AG08395 (cell line): ENCODE measurements around the gene PFKFB1.
"Not testable (repeated sequence)": the region's sequence is repeated elsewhere in the genome, so short reads cannot be mapped to it uniquely, and the experiment has no call there.

Source experiments
- DNase-seq: peaks from one replicate; pipeline ENCODE4 v3.0.0; 2012; ENCODE audit warnings: mixed read lengths, low spot score

PFKFB1 gene

GRCh38 chrX:54992911-54993622 is 921 bp downstream of the PFKFB1 start:
- DNase-seq, result no peak

GRCh38 chrX:54991706-54992105 is 2.3 kb downstream of the PFKFB1 start:
- no peak for DNase-seq

GRCh38 chrX:54983306-54983705 is 10.7 kb downstream of the PFKFB1 start:
- DNase-seq, result not testable (repeated sequence)

DNA sequence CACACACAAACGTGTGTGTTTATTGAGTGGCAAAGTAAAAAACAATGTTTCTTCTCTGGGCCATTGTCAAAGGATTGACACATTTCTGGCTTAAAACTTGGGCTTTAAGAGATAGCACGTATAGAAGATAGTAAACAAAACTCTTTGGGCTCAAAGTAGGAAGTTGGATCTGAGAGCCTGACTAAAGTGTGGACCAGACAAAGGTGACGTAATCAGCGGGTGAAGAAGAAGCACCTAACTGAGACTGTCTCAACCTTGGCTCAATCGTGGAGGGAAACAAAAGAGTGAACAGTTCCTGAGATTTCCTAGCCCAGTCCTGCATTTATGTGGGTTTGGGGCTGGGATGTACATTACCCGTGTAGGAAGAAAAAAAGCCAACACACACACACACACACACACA is 13.7 kb downstream of the PFKFB1 start:
- DNase-seq, result no peak

DNA sequence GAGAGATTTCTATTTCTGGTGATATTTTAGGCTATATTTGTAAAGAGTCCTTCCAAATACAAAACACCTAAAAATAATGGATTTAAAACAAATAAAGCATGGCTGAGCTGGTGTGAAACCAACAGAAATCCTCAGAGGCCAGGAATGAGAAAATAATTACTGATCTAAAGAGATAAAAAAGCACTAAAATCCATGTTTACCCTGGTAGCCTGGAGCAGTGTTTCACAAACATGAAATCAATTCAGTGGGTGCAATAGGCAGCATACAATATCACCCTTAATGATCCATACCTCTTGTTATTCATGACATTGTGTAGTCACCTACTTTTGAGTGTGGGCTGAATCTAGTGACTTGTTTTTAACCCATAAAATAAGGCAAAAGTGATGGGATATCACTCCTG is 14.6 kb downstream of the PFKFB1 start:
- no peak for DNase-seq

GRCh38 chrX:54978448-54978847 is 15.5 kb downstream of the PFKFB1 start:
- no peak for DNase-seq

- no peak for DNase-seq
These were observed 16.6 kb downstream of the PFKFB1 start for GRCh38 chrX:54977387-54977786.

- no peak for DNase-seq
These were observed 29.1 kb downstream of the PFKFB1 start for GRCh38 chrX:54964766-54965497.

DNA sequence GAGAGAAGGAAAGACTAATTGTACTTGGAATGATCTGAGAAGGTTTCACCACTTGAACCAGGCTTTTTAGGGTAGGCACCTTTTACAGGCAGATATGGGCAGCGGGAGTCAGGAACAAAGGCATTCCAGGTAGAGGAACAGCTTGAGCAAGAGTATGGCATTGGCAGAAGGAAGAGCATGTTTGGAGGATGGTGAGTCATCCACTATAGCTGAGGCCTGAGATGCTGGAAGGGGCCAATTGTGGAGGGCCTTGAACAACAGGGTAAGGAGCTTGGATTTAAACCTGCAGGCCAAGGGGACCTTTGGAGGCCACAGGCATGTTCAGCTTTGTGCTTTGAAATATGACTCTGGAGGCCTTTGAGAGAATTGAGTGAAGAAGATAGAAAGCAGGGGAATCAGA is 32.2 kb downstream of the PFKFB1 start:
- DNase-seq, result no peak

DNA sequence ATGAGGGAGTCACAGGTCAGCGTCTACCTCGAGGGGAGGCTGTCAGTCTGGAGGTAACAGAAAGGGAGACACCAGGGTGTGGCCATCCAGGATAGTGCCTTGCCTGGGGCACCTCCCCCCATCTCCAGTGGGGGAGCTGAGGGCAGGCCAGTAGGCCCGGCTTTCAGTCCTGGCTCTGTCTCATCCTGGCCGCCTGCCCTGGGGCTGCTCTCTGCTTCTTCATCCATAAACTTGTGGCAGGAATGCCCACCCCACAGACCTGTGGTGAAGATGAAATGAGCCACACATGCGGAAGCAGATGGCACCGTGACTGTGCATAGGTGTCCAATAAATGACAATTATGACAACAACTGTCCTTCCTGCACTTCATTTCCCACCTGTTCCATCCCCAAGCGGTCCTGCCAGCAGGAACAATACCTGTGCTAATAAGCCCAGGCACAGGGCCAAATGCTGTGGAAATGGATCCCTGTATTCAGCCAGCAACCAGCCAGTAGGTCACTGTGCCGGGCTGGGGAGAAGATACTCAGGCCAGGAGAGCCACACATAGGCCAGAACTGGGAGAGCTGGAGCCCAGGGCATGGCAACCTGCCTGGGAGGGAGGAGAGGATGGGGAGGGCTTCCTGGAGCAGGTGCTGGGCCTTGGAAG is 43.1 kb downstream of the PFKFB1 start:
- no peak for DNase-seq

- DNase-seq, result no peak
These were observed 48.8 kb downstream of the PFKFB1 start for GRCh38 chrX:54945224-54945623.

DNA sequence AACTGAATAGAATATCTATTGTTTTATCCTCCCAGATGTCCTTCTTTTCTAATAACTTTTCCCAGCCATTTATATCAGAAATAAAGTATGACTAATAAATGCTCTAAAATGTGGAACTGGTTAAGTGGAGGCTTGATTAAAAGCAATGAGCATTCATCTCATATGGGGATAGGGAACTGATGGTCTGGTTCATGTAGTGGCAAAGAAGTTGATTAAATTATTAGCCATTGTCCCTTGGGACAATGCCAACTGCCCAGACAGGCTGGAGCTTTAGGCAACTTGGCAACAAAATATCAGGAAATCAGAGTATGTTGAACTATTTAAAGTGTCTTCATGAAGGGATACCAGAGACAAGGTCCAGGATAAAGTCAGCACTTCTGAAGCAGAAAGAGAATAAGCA is 49.2 kb downstream of the PFKFB1 start:
- no peak for DNase-seq

DNA sequence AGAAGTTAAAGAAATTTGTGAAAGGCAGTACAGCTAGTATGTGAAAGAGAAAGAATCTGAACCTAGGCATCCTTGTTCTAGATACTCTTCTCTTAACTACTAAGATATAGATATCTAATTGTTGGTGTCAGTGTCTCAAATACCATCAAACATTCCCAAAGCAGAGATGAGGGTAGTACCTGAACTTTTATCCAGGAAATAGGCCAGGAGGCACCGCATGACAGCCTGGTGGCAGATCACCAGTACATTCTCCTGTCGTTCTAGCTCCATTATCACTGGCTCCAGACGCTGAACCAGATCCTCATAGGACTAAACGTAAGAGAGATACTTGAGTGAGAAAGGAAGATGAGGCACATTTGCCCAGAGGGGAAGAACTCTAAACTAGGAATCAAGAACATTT is 56.6 kb downstream of the PFKFB1 start:
- no peak for DNase-seq

DNA sequence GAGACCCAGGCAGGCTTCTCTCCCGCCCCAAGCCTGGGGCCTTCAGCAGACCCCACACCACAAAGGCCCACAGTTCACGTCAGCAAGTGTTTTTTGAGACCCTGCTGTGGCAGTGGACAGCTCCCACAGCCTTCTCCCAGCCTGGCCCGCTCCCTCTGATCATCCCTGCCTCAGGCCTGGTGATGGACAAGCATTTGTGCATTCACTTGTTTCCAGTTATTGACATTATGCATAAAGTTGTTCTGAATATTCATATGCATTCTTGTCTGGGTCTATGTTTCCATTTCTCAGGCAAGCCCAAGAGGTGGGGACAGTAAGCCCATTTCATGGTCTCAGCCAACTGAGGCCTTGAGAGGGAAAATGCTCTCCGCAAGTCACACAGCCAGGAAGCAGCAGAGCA is 58.7 kb downstream of the PFKFB1 start:
- DNase-seq, result no peak

- no peak for DNase-seq
These were observed 59.1 kb downstream of the PFKFB1 start for GRCh38 chrX:54934890-54935289.

GRCh38 chrX:54934058-54934457 is 59.9 kb downstream of the PFKFB1 start:
- DNase-seq, result no peak

DNA sequence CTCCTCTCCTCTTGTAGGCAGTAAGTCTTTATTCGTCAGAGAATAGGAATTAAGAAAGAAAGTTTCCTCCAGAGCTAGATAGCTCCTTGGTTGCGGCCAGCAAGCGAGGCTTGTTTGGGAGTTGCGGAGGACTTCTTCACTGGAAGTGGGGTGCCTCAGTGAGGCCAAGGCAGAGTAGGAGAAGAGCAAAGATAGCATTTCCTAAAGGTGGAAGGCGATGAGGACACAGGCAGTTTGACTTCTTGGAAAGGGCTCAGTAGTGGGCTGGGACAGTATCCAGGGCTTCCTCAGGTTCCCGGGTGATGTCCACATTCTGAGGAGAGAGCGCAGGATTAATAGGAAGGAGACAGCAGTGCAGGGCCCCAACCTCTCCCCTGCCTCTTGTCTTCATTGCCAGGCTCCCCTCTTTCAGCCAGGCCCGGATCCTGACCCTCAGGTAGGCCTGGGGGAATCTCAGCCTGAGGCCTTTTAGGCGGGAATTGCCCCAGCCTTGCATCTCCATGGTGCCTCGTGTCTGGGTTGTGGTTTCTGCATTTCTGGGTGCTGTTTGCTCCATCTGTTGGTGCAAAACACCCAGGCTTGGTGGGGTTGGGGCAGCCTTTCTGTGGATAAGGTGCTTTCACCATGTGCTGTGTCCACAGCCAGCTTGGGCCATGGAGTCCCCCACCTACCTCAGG is 60.7 kb downstream of the PFKFB1 start:
- no peak for DNase-seq

GRCh38 chrX:54931107-54931506 is 62.9 kb downstream of the PFKFB1 start:
- DNase-seq, result no peak

DNA sequence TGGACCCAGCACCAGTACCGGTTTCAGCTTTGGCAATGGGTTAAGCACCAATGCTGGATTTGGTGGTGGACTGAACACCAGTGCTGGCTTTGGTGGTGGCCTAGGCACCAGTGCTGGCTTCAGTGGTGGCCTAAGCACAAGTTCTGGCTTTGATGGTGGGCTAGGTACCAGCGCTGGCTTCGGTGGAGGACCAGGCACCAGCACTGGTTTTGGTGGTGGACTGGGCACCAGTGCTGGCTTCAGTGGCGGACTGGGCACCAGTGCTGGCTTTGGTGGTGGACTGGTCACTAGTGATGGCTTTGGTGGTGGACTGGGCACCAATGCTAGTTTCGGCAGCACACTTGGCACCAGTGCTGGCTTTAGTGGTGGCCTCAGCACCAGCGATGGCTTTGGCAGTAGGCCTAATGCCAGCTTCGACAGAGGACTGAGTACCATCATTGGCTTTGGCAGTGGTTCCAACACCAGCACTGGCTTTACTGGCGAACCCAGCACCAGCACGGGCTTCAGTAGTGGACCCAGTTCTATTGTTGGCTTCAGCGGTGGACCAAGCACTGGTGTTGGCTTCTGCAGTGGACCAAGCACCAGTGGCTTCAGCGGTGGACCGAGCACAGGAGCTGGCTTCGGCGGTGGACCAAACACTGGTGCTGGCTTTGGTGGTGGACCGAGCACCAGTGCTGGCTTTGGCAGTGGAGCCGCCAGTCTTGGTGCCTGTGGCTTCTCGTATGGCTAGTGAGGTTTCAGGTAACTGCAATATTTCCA is 63.5 kb downstream of the PFKFB1 start:
- no peak for DNase-seq

DNA sequence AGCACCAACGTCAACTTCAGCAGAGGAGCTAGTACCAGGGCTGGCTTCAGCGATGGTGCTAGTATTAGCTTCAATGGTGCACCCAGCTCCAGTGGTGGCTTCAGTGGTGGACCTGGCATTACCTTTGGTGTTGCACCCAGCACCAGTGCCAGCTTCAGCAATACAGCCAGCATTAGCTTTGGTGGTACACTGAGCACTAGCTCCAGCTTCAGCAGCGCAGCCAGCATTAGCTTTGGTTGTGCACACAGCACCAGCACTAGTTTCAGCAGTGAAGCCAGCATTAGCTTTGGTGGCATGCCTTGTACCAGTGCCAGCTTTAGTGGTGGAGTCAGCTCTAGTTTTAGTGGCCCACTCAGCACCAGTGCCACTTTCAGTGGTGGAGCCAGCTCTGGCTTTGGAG is 65.1 kb downstream of the PFKFB1 start:
- no peak for DNase-seq

DNA sequence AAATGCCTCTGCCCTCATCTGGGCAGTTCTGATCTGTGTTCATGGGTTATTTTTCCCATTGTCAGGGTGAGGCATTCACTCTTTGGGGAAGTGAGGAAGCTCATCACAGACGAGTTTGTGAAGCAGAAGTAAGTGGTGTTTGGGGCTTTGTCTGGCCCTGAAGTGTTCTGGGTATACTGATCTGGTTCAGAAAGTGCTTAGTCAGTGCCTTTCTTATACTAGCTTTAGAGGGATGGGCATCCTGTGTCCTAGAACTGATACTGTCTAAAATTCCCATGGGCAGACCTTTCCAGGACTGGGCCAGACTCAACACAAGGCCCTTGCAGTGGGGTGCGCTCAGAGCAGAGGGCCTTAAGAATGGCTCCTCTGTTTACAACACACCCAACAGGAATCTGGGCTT is 67.0 kb downstream of the PFKFB1 start:
- no peak for DNase-seq

GRCh38 chrX:54923376-54923775 is 70.6 kb downstream of the PFKFB1 start:
- DNase-seq, result no peak
